Neuronal stem cell (in vitro differentiated cells): Measurements from ENCODE around the gene ARL16.
A peak's percentile ranks its signal among the peaks of the same experiment; 100 is the strongest.

Experiments
- DNase-seq: peaks from one replicate; pipeline ENCODE4 v3.0.0-alpha.2; 2013; ENCODE audit warnings: low spot score
- H2AFZ ChIP-seq: one replicate; pipeline ENCODE4 v1.6.1; 2013; ENCODE audit warnings: mild to moderate bottlenecking, low read length, inconsistent platforms
- H2AK5ac ChIP-seq: 2 replicates; pipeline ENCODE4 v1.6.1; 2013; ENCODE audit warnings: low read depth, mild to moderate bottlenecking, inconsistent platforms, low read length, moderate library complexity, mixed read lengths
- H2BK120ac ChIP-seq: 2 replicates; pipeline ENCODE4 v1.6.1; 2013; ENCODE audit warnings: low read depth, mild to moderate bottlenecking, inconsistent platforms, low read length, moderate library complexity, mixed read lengths
- H2BK12ac ChIP-seq: one replicate; pipeline ENCODE4 v1.6.1; 2013; ENCODE audit warnings: low read length, inconsistent platforms
- H2BK15ac ChIP-seq: 2 replicates; pipeline ENCODE4 v1.6.1; 2013; ENCODE audit warnings: mild to moderate bottlenecking, low read length, inconsistent platforms, mixed read lengths
- H2BK5ac ChIP-seq: one replicate; pipeline ENCODE4 v1.6.1; 2013; ENCODE audit warnings: inconsistent platforms, mild to moderate bottlenecking, low read length, moderate library complexity
- H3K14ac ChIP-seq: one replicate; pipeline ENCODE4 v1.6.1; 2013; ENCODE audit warnings: low read length, inconsistent platforms
- H3K18ac ChIP-seq: 2 replicates; pipeline ENCODE4 v1.6.1; 2013; ENCODE audit warnings: low read length, inconsistent platforms
- H3K23ac ChIP-seq: 2 replicates; pipeline ENCODE4 v1.6.1; 2013; ENCODE audit warnings: low read depth, mild to moderate bottlenecking, mixed read lengths, low read length, inconsistent platforms; ENCODE audit not compliant: poor library complexity
- H3K27ac ChIP-seq: replicated peaks from 3 replicates; pipeline ENCODE4 v1.5.1; 2013; ENCODE audit warnings: low read length, inconsistent platforms
- H3K27me3 ChIP-seq, 3 experiments: 2 replicates each; pipeline ENCODE4 v1.6.1; 2013; ENCODE audit warnings: low read length in 3 of 3, mild to moderate bottlenecking in 2 of 3, inconsistent platforms in 1 of 3, low read depth in 1 of 3, mixed read lengths in 1 of 3, moderate library complexity in 1 of 3; ENCODE audit not compliant: control insufficient read depth in 3 of 3, insufficient read depth in 3 of 3
- H3K36me3 ChIP-seq, 2 donors: replicated peaks in 1 of 2; 2 replicates each; pipeline ENCODE4 v1.6.1; 2013; ENCODE audit warnings: low read length in 2 of 2; ENCODE audit not compliant: control insufficient read depth in 2 of 2, insufficient read depth in 2 of 2
- H3K4ac ChIP-seq: 2 replicates; pipeline ENCODE4 v1.6.1; 2013; ENCODE audit warnings: inconsistent platforms, mild to moderate bottlenecking, low read length, moderate library complexity
- H3K4me1 ChIP-seq, 2 donors: 1 replicate in 1 of 2; 2 replicates in 1 of 2; pipeline ENCODE4 v1.6.1; 2013; ENCODE audit warnings: low read length in 2 of 2, low read depth in 1 of 2; ENCODE audit not compliant: control insufficient read depth in 2 of 2, insufficient read depth in 1 of 2
- H3K4me2 ChIP-seq: one replicate; pipeline ENCODE4 v1.6.1; 2013; ENCODE audit warnings: mild to moderate bottlenecking, low read length, inconsistent platforms; ENCODE audit not compliant: insufficient read depth, poor library complexity, severe bottlenecking
- H3K4me3 ChIP-seq, 2 donors: 2 replicates each; pipeline ENCODE4 v1.5.1; 2013; ENCODE audit warnings: low read length in 2 of 2, mild to moderate bottlenecking in 2 of 2, inconsistent platforms in 1 of 2, moderate library complexity in 1 of 2
- H3K79me1 ChIP-seq: one replicate; pipeline ENCODE4 v1.6.1; 2013; ENCODE audit warnings: low read depth, mild to moderate bottlenecking, inconsistent platforms, low read length, moderate library complexity
- H3K9ac ChIP-seq: one replicate; pipeline ENCODE4 v1.6.1; 2013; ENCODE audit warnings: mild to moderate bottlenecking, low read depth, low read length, inconsistent platforms; ENCODE audit not compliant: poor library complexity
- H3K9me3 ChIP-seq, 2 donors: replicated peaks in 1 of 2; 2 replicates each; pipeline versions ENCODE3 to v1.6.1; 2013; ENCODE audit warnings: low read length in 2 of 2, mild to moderate bottlenecking in 2 of 2, inconsistent platforms in 1 of 2, low read depth in 1 of 2, mixed read lengths in 1 of 2, moderate library complexity in 1 of 2; ENCODE audit not compliant: control insufficient read depth in 2 of 2, insufficient read depth in 1 of 2
- H4K8ac ChIP-seq: one replicate; pipeline ENCODE4 v1.6.1; 2013; ENCODE audit warnings: low read depth, mild to moderate bottlenecking, inconsistent platforms, low read length, moderate library complexity
- H4K91ac ChIP-seq: one replicate; pipeline ENCODE4 v1.6.1; 2013; ENCODE audit warnings: low read length, low read depth, mild to moderate bottlenecking, inconsistent platforms; ENCODE audit not compliant: poor library complexity
- WGBS, 2 donors: extraction: QIAGEN DNeasy Blood & Tissue Kit; methylation state at CpG; one replicate each; pipeline ENCODE4 v1.1.7; 2013; ENCODE audit warnings: missing lambda C conversion rate in 2 of 2, mixed read lengths in 1 of 2; ENCODE audit not compliant: insufficient read length in 2 of 2, insufficient replicate concordance in 1 of 2; ENCODE audit errors: extremely low coverage in 2 of 2; 5-methylcytosine and 5-hydroxymethylcytosine counted together

The ARL16 gene

DNA sequence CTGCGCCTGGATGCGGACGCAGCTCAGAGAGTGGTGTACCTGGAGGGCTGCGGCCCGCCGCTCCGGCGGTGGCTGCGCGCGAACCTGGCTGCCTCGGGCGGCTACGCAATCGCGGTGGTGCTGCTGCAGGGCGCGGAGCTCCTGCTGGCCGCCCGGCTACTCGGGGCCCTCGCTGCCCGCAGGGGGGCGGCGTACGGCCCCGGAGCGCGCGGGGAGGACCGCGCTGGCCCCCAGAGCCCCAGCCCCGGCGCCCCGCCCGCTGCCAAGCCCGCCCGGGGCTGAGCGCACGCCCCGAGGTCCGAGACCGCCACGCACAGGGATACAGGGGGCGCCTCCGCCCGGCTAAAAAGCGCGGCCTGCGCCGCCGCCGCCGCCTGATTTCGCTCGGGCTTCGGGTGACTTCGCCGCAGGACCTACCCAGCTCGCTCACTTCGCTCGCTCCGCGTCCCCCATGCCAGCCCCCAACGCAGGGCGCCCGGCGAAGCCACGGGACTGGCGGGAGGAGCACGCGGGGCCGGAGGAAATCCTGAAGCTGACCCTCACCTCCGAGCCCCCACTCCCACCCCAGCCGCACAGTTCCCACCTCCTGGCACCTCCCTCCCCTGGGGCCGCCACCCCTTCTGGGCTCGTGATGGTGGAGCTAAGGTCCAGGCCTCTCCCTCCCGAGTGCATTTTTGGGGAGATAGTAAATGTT lies 35.4 kb downstream of the ARL16 start:
- Histone ChIP-seq H2BK5ac (no peak overlapping the region), H3K4ac (no peak overlapping the region), H2AK5ac (no peak overlapping the region), H3K36me3 (peaks cover 0 to 3% of the 10 kb centered on the region in 2 donors), H3K79me1 (peaks cover 4% of the 10 kb centered on the region), H2BK120ac (peak overlapping the region; percentile 81), H4K8ac (peak overlapping the region; percentile 82), H3K27me3 (peaks cover 14 to 30% (median 22%) of the 10 kb centered on the region in 3 experiments), H3K14ac (peak overlapping the region; percentile 82), H3K9ac (peak overlapping the region; percentile 15), H3K27ac (no peak overlapping the region), H3K18ac (peak overlapping the region; percentile 85), H3K23ac (peak overlapping the region; percentile 43), H3K4me1 (peaks cover 5 to 6% of the 10 kb centered on the region in 2 donors), H2BK12ac (no peak overlapping the region), H3K4me3 (peak overlapping the region in 1 of 2 donors; percentile 46), H3K9me3 (peaks cover 11 to 12% of the 10 kb centered on the region in 2 donors), H2BK15ac (peak overlapping the region; percentile 85), H3K4me2 (peak overlapping the region; percentile 69), H2AFZ (peak overlapping the region; percentile 45), H4K91ac (no peak overlapping the region)
- no peak for DNase-seq
- WGBS, 2 donors: no CpG with 5 or more reads among the region's 78 CpGs

DNA sequence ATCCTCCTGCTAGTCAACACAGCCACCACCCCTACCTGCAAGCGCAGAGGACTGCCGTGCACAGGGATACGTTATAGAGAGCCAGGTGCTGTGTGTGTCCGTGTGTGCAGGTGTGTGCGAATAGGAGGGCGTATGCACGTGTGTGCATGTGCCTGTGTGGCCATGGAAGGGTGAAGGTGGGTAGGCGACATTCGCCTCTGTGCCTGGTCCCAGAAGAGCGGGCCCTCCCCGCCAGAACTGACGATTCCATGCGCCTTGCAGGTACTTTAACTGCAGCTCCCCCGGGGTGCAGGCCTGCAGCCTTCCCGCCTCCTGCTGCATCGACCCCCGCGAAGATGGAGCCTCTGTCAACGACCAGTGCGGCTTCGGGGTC lies 36.0 kb downstream of the ARL16 start:
- H4K91ac ChIP-seq: no peak overlapping the region
- peak overlapping the region in 1 of 2 donors; percentile 23 for H3K4me3 ChIP-seq
- peaks cover 0 to 3% of the 10 kb centered on the region in 2 donors for H3K36me3 ChIP-seq
- H2AFZ ChIP-seq: peak overlapping the region; percentile 45
- H3K4ac ChIP-seq: no peak overlapping the region
- WGBS, 2 donors: no CpG with 5 or more reads among the region's 21 CpGs
- no peak overlapping the region for H3K27ac ChIP-seq
- no peak for DNase-seq
- H3K18ac ChIP-seq: peak overlapping the region; percentile 85
- H3K14ac ChIP-seq: peak overlapping the region; percentile 82
- peaks cover under 1 to 4% of the 10 kb centered on the region in 2 donors for H3K4me1 ChIP-seq
- no peak overlapping the region for H2BK15ac ChIP-seq
- peak overlapping the region; percentile 15 for H3K9ac ChIP-seq
- H2BK120ac ChIP-seq: peak overlapping the region; percentile 81
- no peak overlapping the region for H2BK12ac ChIP-seq
- peaks cover 14 to 30% (median 22%) of the 10 kb centered on the region in 3 experiments for H3K27me3 ChIP-seq
- peak overlapping the region; percentile 69 for H3K4me2 ChIP-seq
- H4K8ac ChIP-seq: no peak overlapping the region
- peaks cover 11 to 12% of the 10 kb centered on the region in 2 donors for H3K9me3 ChIP-seq
- peaks cover 4% of the 10 kb centered on the region for H3K79me1 ChIP-seq
- H2AK5ac ChIP-seq: no peak overlapping the region
- no peak overlapping the region for H3K23ac ChIP-seq
- H2BK5ac ChIP-seq: no peak overlapping the region

DNA sequence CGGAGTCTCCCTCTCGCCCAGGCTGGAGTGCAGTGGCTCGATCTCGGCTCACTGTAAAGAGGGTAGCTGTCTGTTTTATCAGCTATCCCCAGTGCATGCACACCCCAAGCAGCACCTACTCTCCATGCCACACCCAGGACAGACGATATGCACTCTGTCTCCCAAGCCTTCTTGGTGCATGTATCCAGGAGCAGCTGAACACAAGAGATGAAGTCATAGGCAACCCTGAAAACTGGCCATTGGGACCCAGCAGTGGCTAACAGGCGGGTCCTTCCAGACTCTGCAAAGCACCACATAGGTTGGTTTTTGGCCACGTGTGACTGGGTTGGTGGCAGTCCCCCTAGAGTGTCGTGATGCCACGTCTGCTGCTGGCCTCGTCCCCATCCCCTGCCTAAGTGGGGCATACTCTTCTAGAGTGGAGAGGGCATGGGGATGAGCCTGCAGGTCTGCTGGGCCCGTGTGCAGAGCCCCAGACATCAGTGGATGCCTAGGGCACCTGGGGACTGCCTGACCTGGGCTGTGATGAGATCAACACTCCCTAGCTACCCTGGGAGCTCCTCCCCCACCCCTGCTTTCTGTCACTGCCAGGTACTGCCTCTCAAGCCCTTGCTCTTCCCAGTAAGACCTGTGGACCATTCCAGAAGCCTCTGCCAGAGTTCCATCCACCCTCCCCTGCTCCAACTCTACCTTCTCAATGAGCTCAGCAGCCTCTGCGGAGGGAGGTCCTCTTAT lies 36.6 kb downstream of the ARL16 start:
- Histone ChIP-seq H4K91ac (no peak overlapping the region), H2BK120ac (no peak overlapping the region), H3K9me3 (peaks cover 11 to 12% of the 10 kb centered on the region in 2 donors), H3K4ac (no peak overlapping the region), H2AK5ac (no peak overlapping the region), H2AFZ (no peak overlapping the region), H3K18ac (no peak overlapping the region), H2BK15ac (no peak overlapping the region), H3K9ac (no peak overlapping the region), H3K4me2 (no peak overlapping the region), H3K79me1 (peaks cover 4% of the 10 kb centered on the region), H3K4me1 (peaks cover 0 to 4% of the 10 kb centered on the region in 2 donors), H3K14ac (no peak overlapping the region), H3K36me3 (peaks cover 0 to 3% of the 10 kb centered on the region in 2 donors), H4K8ac (no peak overlapping the region), H3K4me3 (no peak overlapping the region), H2BK12ac (no peak overlapping the region), H3K27me3 (peaks cover 14 to 30% (median 22%) of the 10 kb centered on the region in 3 experiments), H2BK5ac (peak overlapping the region; percentile 22), H3K23ac (peak overlapping the region; percentile 45), H3K27ac (no peak overlapping the region)
- WGBS, 2 donors: no CpG with 5 or more reads among the region's 12 CpGs
- no peak for DNase-seq
